Mononuclear cell (primary cell): Measurements from ENCODE around the gene HES7. TPM values are rescaled to one million over a fixed set of nuclear protein-coding genes. Genes with fewer than 3 reads are reported as not detected.

Experiments used
- H3K27me3 ChIP-seq: 2 replicates; pipeline ENCODE4 v1.6.0; 2011; ENCODE audit warnings: low read length, control low read depth; ENCODE audit not compliant: insufficient read depth
- H3K4me1 ChIP-seq: 2 replicates; pipeline ENCODE4 v1.5.1; 2011; ENCODE audit warnings: mild to moderate bottlenecking, low read length, control low read depth; ENCODE audit not compliant: insufficient read depth
- H3K4me3 ChIP-seq: 2 replicates; pipeline ENCODE4 v1.5.1; 2011; ENCODE audit warnings: mild to moderate bottlenecking, low read length, moderate library complexity
- H3K9me3 ChIP-seq: 2 replicates; pipeline ENCODE4 v1.5.1; 2011; ENCODE audit warnings: low read depth, mild to moderate bottlenecking, control low read depth, low read length
- total RNA-seq: library from RNA; depleted of rRNA; stranded (reverse); fragments of >200 nt; gene quantifications from one replicate; pipeline ENCODE4 v1.2.3, GENCODE V29; 2012

HES7 gene
- total RNA-seq, 1 donor = not detected

DNA sequence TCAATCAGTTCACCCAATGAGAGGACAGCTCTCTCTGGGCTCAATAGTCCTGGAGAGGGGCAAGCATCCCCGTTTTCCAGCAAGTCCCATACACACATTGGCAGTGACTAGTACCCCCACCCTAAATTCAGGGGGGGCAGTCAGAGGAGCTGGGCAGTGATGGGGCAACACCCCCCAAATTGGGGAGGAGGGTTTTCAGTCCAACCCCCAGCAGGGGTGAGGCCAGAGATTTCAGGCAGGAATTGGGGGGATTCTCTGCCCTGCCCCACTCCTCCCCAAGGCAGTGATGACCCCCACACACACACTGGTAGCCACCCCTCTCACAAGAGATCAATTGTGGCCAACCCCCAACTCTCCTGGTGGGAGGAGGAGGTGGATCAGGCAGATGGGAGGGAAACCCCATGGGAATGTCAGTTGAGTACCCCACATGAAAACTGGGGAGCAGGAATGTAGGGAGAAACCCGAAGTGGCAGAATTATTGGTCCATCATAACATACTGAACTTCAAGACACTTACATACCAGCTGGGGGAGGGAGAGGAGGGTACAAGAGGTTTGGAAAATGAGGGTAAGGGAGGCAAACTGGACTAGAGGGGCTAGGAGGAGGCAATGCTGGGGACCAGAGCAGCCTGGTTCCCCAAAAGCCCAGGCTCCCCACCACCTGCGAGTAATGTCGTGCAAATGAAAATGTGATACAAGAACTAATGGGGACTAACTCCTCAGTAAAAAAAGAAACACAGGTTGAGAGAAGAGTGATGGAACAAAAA is 35.7 kb upstream of the HES7 start:
- no peak overlapping the region for H3K4me3 ChIP-seq
- no peaks in the 10 kb centered on the region for H3K9me3 ChIP-seq
- no peaks in the 10 kb centered on the region for H3K27me3 ChIP-seq
- H3K4me1 ChIP-seq = peaks cover 81% of the 10 kb centered on the region

GRCh38 chr17:8159032-8159400 is 35.1 kb upstream of the HES7 start:
- Histone ChIP-seq H3K27me3 (no peaks in the 10 kb centered on the region), H3K4me1 (peaks cover 81% of the 10 kb centered on the region)

GRCh38 chr17:8158267-8159031 is 34.5 kb upstream of the HES7 start:
- Histone ChIP-seq H3K4me1 (peaks cover 81% of the 10 kb centered on the region), H3K4me3 (no peak overlapping the region), H3K27me3 (no peaks in the 10 kb centered on the region), H3K9me3 (no peaks in the 10 kb centered on the region)

More at GRCh38 chr17:8159032-8159400, 35.1 kb upstream of the HES7 start:
- Histone ChIP-seq H3K4me3 (no peak overlapping the region), H3K9me3 (no peaks in the 10 kb centered on the region)

GRCh38 chr17:8156246-8156992 is 32.5 kb upstream of the HES7 start:
- H3K9me3 ChIP-seq = no peaks in the 10 kb centered on the region
- H3K4me3 ChIP-seq = peak overlapping the region; percentile 51
- peaks cover 89% of the 10 kb centered on the region for H3K4me1 ChIP-seq
- no peaks in the 10 kb centered on the region for H3K27me3 ChIP-seq

DNA sequence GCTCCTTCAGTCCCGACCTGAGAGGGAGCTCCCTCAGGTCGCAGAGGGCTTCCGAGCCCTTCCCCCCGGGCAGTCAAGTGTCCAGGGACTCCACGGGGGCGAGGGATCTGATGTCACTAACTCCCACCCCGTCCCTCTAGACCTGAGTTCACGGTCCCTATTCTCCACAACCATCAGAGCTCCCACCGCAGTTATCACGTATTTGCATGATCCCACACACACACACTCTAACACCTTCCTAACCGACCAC is 32.0 kb upstream of the HES7 start:
- Histone ChIP-seq H3K27me3 (no peaks in the 10 kb centered on the region), H3K4me3 (peak overlapping the region; percentile 51), H3K9me3 (no peaks in the 10 kb centered on the region), H3K4me1 (peaks cover 89% of the 10 kb centered on the region)

DNA sequence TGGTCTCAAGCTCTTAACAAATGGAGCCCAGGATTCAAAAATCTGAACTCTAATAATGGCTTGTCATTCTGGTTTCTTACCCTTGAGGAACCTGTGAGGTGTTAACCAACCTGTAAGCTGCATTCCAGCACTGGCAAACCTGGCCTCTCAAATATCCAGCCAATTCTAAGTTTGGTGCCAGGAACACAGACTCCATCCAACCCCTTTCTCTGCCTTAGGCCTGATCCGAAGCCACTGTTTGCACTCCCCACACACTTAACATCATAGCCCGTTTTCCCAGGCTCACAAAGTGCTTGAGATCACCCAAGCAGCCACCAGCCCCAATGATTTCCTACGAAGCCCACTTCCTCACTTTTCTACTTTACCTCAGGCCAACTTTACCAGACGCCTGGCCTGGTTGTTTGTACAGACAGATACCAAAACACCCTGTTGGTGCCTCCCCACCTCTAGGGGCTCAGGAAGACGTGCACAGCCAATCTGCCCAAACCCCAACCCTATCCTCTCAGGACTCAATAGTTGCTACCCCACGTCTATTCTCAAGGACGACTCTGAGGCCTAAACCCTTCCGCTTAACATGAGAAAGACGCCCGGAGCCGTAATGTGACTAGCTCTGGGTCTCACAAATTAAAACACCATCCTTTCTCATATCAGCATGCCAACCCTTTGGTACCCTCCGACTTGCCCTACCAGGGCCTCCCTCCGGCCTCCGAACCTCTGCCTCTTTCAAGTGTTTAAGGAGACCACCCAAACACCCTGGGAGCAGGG is 31.5 kb upstream of the HES7 start:
- Histone ChIP-seq H3K4me1 (peaks cover 89% of the 10 kb centered on the region), H3K27me3 (no peaks in the 10 kb centered on the region), H3K4me3 (peak overlapping the region; percentile 51), H3K9me3 (no peaks in the 10 kb centered on the region)

GRCh38 chr17:8154608-8155155 is 30.8 kb upstream of the HES7 start:
- no peak overlapping the region for H3K4me3 ChIP-seq
- no peaks in the 10 kb centered on the region for H3K27me3 ChIP-seq
- H3K9me3 ChIP-seq = no peaks in the 10 kb centered on the region
- H3K4me1 ChIP-seq = peaks cover 85% of the 10 kb centered on the region

DNA sequence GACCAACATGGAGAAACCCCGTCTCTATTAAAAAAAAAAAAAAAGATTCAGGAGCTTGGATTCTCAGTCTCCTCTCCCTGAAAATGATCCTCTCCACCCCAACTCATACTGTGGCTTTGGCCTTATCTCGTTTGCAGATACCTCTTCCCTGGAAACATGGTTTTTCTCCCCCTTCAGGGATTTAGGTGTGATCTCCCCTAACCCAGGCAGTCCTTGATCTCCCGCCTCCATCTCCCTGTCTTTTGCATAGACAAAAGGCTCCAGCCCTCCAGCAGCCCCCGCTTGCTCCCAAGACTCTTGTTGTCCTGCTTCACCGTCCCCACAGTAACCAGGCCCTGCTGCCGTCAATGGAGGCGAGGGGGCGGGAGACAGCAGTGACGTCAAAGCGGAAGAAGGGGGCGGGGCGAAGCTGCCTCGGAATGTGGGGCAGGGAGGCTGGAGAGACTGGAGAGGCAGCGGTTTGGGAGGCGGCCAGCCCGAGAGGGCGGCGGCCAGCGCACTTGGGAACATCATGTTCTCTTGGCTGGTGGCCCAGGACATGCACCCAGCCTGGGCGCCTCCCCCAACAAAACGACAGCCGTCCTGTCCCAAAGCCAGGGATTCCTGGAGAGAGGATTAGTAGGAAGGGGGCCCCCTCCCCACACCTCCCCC is 30.2 kb upstream of the HES7 start:
- H3K27me3 ChIP-seq = no peaks in the 10 kb centered on the region
- peaks cover 81% of the 10 kb centered on the region for H3K4me1 ChIP-seq
- H3K4me3 ChIP-seq = no peak overlapping the region
- H3K9me3 ChIP-seq = no peaks in the 10 kb centered on the region

DNA sequence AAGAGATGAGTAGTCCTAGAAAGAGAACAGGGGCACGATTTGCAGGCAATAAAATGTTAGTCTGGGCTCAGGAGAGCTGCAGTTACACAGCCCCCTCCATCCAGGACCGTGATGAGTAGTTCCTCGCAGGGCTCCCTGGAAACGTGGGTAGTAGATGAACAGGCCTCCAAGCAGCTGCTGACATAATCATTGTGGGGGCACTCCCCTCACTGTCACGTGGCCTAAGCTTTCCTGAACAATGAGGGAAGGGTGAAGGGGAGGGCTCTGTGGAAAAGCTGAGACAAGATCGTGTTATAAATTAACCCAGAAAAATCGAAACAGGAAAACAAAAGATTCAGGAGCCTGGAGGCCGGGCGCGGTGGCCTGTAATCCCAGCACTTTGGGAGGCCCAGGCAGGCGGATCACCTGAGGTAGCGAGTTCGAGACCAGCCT is 29.6 kb upstream of the HES7 start:
- Histone ChIP-seq H3K27me3 (no peaks in the 10 kb centered on the region), H3K4me3 (no peak overlapping the region), H3K9me3 (no peaks in the 10 kb centered on the region), H3K4me1 (peaks cover 77% of the 10 kb centered on the region)

- Histone ChIP-seq H3K4me3 (no peak overlapping the region), H3K27me3 (no peaks in the 10 kb centered on the region), H3K9me3 (no peaks in the 10 kb centered on the region), H3K4me1 (peaks cover 72% of the 10 kb centered on the region)
Observed at GRCh38 chr17:8153031-8153451, 29.1 kb upstream of the HES7 start.

GRCh38 chr17:8152112-8152775 is 28.3 kb upstream of the HES7 start, which contains the start of gene PER1:
PER1 (minus strand) TSS chr17:8152404; CDS start chr17:8150706, 1,698 bp downstream.
- Histone ChIP-seq H3K4me3 (peak within 1 kb of the TSS; percentile 50), H3K27me3 (no peaks in the 10 kb centered on the region), H3K9me3 (no peaks in the 10 kb centered on the region), H3K4me1 (peaks cover 65% of the 10 kb centered on the region)

- H3K4me1 ChIP-seq = peaks cover 59% of the 10 kb centered on the region
- no peaks in the 10 kb centered on the region for H3K27me3 ChIP-seq
- H3K9me3 ChIP-seq = no peaks in the 10 kb centered on the region
- H3K4me3 ChIP-seq = peak overlapping the region; percentile 50
Observed at GRCh38 chr17:8151641-8152111, 27.8 kb upstream of the HES7 start.

- no peaks in the 10 kb centered on the region for H3K27me3 ChIP-seq
- peaks cover 59% of the 10 kb centered on the region for H3K4me1 ChIP-seq
- peak overlapping the region; percentile 50 for H3K4me3 ChIP-seq
- H3K9me3 ChIP-seq = no peaks in the 10 kb centered on the region
Observed at GRCh38 chr17:8151120-8151640, 27.3 kb upstream of the HES7 start.
